ENCODE data around the gene TERB1.

The TERB1 gene, protein sequence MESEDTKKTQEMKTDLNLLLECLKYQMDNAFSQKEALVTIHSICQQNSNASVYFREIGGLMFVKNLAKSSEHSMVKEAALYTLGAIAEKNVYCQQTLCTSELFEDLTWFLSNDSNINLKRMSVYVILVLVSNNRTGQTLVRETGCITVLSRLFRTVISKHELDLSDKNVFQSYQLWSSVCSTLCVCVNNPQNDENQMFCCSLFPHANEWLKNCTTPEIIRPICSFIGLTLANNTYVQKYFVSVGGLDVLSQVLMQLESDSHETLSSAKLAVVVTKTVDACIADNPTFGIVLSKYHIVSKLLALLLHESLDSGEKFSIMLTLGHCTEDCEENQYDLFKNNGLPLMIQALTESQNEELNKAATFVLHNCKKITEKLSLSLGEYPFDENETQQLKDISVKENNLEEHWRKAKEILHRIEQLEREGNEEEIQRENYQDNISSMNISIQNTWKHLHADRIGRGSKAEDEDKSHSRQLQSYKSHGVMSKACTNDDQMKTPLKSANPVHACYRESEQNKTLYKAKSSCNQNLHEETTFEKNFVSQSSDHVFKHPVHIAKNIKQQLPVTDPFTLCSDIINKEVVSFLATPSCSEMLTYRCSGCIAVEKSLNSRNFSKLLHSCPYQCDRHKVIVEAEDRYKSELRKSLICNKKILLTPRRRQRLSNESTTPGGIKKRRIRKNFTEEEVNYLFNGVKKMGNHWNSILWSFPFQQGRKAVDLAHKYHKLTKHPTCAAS

DNA sequence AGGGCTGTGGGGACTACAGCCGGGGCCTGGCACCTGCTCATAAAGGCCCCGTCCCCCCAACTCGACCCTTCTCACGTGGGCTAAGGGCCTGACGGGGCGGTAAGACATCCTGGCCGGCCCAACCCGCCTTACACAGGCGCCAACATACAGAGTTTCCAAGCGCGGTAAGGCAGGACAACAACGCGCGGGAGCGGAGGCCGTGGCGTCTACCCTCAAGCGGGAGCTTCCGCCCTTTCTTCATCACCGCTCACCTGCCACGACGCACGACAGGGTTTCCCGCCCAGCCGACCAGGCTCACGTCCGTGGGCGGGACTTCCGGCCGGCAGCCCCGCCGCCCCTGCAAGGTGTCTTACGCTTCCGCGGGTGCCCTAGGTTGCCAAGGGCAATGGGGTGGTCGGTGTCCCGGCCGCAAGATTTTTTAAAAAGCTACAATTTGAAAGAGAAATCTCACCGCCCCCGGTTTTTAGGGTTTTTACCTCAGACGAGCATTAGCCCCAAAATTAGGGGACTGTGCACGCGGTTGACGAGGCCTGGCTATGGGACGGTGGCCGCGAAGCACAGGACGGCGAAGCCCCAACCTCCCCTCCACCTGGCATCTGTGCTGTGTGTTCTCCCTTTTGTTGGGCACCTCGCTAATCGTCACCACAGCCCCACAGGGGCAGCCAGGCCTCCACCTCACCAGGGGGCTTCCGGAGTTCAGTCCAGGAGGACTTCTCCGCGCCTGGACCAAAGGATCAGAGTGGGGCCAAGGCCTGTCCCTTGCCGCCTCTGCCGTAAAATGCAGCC lies at the start of gene TERB1:
Gene TERB1, minus strand, starts transcription at position 265 of the 786 bp plus-strand sequence. CDS start 4,786 bp downstream, outside the sequence.
- DNase-seq (ENCODE audit: low read depth) = no peak

- DNase-seq (ENCODE audit: low read depth) = no peak
These were observed 48.9 kb upstream of the TERB1 start for GRCh38 chr16:66850115-66850815.

DNA sequence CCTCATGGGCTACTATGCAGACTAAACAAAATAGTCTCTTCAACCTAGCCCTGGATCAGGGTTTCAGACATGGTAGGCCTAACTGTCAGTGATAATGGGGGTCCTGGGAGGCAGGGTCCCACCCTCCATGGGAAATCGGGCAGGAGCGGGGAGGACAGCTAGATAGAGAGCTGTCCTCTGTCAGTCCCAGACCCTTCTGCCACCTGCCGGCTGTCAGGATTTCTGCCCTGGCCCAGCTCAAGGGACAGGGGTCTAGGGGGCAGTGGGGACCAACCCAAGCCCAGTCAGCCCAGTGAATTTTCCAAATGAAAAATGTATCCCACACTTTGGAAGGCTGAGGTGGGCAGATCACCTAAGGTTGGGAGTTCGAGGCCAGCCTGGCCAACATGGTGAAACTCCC lies 48.2 kb upstream of the TERB1 start:
- no peak for DNase-seq (ENCODE audit: low read depth)

DNA sequence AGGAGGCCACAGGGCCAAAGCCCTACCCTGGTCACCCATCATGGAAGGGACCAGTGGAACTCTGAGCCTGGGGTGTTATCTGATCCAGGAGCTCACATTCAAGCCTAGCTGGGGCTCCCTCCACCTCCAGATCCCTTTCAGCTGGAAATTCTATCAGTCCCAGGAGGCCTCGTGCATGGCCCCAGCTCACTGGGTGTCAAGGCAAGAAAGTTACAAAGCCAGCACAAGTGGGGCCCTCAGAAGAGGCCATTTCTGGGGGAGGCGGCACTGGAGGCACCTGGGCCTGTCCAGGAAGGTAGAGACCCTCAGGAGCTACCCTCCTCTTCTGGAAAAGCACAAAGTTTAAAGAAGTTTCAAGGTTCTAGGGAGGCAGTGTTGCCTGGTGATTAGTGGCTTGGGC lies 47.6 kb upstream of the TERB1 start:
- no peak for DNase-seq (ENCODE audit: low read depth)

DNA sequence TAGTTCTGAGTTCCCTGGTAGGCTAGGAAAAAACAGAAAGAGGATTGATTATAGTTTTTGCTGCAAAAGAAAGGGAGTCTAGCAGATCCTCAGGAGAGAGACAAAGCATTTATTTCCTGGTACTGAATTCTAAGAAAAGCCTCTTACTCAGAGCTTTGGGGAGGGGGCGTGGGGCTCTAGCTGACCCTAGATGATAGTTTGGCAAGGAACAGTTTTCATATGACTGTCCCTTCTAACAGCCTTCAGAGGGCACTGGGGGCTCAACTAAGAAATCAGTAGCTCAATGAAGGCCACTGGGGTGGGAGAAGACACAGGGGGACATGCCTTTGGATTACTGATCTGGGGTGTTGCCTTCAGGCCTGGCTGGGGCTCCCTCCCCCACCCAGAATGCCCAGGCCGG lies 46.8 kb upstream of the TERB1 start:
- DNase-seq (ENCODE audit: low read depth) = no peak

DNA sequence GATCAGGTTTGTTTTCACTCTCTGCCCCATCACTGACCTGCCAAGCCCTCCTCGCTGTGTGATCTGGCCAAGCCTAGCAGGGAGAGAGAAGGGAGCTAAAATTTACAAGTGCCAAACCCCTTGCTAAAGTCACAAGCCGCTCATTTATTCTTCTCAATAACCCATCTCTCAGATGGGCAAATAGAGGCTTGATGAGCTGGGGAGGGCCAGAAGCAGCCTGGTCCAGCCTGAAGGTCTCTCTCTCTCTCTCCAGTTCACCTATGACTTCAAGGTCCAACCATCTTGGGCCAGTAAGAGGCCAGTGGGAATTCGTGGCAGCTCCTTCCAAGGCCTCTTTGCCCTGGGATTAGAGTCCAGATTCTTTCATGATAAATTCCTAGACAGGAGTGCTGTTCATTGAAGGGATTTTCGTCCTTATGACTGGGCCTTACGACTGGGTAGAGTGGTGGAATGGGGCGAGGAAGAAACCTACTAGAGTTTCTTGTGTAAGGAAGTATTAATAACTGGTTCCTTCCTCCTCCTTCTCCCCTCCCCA lies 46.2 kb upstream of the TERB1 start:
- no peak for DNase-seq (ENCODE audit: low read depth)

DNA sequence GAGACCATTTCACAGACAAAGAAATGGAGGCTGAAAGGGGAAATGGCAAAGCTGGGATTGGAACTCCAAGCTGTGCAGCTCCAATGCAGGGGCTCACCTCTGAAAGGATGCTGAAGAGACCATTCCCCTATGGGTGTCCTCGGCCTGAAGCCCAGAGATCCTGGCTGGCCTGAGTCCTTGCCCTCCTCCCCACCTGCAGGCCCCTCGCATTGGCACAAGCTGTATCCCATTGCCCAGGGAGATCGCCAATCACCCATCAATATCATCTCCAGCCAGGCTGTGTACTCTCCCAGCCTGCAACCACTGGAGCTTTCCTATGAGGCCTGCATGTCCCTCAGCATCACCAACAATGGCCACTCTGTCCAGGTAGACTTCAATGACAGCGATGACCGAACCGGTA lies 45.4 kb upstream of the TERB1 start:
- no peak for DNase-seq (ENCODE audit: low read depth)

- DNase-seq (ENCODE audit: low read depth) = no peak
These were observed 44.9 kb upstream of the TERB1 start for GRCh38 chr16:66846266-66846665.

- DNase-seq (ENCODE audit: low read depth) = no peak
These were observed 44.4 kb upstream of the TERB1 start for GRCh38 chr16:66845791-66846221.

- no peak for DNase-seq (ENCODE audit: low read depth)
These were observed 43.7 kb upstream of the TERB1 start for GRCh38 chr16:66845080-66845410.

GRCh38 chr16:66844342-66845079 lies 43.1 kb upstream of the TERB1 start, which contains the start of gene CA7:
Gene CA7, plus strand, starts transcription at chr16:66844414. Its CDS starts 74 bp downstream, at chr16:66844488.
- no peak for DNase-seq (ENCODE audit: low read depth)

- no peak for DNase-seq (ENCODE audit: low read depth)
These were observed 42.6 kb upstream of the TERB1 start for GRCh38 chr16:66844009-66844341.

DNA sequence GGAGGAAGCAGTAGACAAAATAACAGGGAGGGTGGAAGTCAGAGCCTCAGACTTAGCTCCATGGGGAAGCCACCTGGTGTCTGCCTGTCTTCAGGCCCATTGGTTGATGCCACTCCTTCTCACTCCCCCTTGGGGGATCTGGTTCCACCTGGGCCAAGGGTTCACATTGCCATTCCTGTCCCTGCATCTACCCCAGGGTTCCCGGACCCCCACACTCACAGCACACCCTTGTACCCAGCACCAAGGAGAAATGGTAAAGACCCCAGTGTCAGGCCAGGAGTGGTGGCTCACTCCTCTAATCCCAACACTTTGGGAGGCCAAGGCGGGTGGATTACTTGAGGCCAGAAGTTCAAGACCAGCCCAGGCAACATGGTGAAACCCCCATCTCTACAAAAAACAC lies 41.8 kb upstream of the TERB1 start:
- no peak for DNase-seq (ENCODE audit: low read depth)

- no peak for DNase-seq (ENCODE audit: low read depth)
These were observed 41.4 kb upstream of the TERB1 start for GRCh38 chr16:66842765-66843164.

DNA sequence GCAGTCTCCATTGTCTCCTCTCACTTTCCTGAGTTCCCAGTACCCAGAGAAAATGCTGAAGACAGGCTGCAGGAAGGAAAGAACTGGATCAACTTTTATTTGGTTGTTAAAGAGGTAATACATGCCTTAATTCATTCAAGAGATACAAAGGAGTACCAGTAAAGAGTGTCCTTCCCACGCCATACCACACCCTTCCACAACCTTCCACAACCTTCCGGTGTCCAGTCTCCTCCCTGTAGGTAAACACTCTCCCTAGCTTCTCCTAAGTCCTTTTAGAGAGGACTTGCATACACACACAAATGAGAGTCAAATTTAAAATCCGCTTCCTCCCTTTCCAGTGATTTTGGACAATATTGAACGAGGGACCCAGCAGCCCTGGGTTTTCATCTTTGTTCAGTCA lies 40.0 kb upstream of the TERB1 start:
- no peak for DNase-seq (ENCODE audit: low read depth)

DNA sequence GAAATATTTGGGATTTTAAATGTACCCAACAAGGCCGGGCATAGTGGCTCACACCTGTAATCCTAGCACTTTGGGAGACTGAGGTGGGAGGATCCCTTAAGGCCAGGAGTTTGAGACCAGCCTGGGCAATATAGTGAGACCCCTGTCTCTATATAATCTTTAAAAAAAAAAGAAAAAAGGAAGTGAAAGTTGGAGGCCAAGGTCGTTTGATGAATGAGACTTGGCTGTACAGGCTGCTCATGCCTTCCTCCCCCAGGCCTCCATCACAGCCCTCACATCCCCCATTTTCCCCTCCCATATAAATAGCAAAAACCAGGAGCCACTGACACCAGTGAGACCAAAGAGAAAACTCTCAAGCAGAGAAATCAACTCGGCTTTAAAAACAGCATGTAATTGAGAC lies 39.5 kb upstream of the TERB1 start:
- no peak for DNase-seq (ENCODE audit: low read depth)

DNA sequence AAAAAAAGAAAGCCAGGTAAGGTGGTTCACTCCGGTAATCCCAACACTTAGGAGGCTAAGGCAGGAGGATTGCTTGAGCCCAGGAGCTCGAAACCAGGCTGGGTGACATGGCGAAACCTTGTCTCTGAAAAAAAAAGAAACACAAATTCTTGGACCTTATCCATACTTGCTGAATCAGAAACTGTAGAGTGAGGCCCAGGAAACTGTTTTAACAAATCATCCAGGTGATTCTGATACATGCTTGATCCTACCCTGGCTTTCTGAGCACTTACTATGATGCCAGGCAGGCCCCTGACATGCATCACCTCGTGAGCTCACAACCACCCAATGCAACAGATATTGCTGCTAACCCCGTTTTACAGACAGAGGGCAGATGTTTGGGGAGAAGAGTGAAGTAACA lies 33.4 kb upstream of the TERB1 start:
- DNase-seq (ENCODE audit: low read depth) = no peak

- no peak for DNase-seq (ENCODE audit: low read depth)
These were observed 31.4 kb upstream of the TERB1 start for GRCh38 chr16:66832661-66833305.

- no peak for DNase-seq (ENCODE audit: low read depth)
These were observed 30.8 kb upstream of the TERB1 start for GRCh38 chr16:66832190-66832589.
